Measurements from ENCODE around the gene TMEM156. TPM values are rescaled to one million over a fixed set of nuclear protein-coding genes. Genes with fewer than 3 reads are reported as not detected.

Gene TMEM156
- polyA plus RNA-seq, 1 donor (not counting 4 experiments of a cell fraction or from before 2014, with no cell fraction given) = 0.68 TPM

DNA sequence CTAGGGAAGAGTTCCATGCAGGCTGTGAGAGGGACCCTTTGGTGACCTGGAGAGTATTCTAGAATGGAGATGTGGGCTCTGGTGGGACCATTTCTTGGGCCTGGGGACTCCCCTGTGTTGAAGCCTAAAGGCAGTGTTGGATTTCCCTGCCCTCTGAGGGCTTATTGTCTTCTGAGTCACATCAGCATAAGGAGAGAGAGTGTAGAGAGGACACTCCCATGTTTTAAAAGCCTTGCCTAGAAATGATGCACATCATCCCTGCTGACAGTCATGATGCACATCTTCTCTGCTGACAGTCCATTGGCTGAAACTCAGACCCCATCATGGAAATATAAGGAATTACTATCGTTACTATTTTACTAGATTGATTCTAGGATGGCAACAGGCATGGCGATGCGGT is 112.7 kb downstream of the TMEM156 start:
- Histone ChIP-seq H4K20me1 (ENCODE audit: control insufficient read depth, extremely low read depth, insufficient read depth, low read length) (no peaks in the 10 kb centered on the region), H3K9me3 (ENCODE audit: control insufficient read depth, low read depth, low read length) (no peaks in the 10 kb centered on the region), H3K4me3 (ENCODE audit: control insufficient read depth in 2 of 3, extremely low read depth in 1 of 3, insufficient read depth in 2 of 3, low read depth in 1 of 3, low read length in 3 of 3) (no peak overlapping the region), H3K27me3 (ENCODE audit: control insufficient read depth, extremely low read depth, insufficient read depth, low read length) (no peaks in the 10 kb centered on the region), H3K36me3 (ENCODE audit: control insufficient read depth in 2 of 2, extremely low read depth in 1 of 2, insufficient read depth in 2 of 2, low read length in 2 of 2) (peaks cover 0 to 19% of the 10 kb centered on the region in 2 experiments), H3K9ac (ENCODE audit: control insufficient read depth, extremely low read depth, insufficient read depth, low read length) (no peak overlapping the region), H3K9me1 (ENCODE audit: control insufficient read depth, extremely low read depth, insufficient read depth, low read length) (no peaks in the 10 kb centered on the region), H3K4me2 (ENCODE audit: control insufficient read depth, extremely low read depth, insufficient read depth, low read depth, low read length) (no peak overlapping the region), H2AFZ (ENCODE audit: control insufficient read depth, low read length) (no peak overlapping the region), H3K27ac (ENCODE audit: control insufficient read depth, insufficient read depth, low read length) (no peak overlapping the region), H3K79me2 (ENCODE audit: control insufficient read depth, insufficient read depth, low read length) (no peaks in the 10 kb centered on the region), H3K4me1 (ENCODE audit: control insufficient read depth, extremely low read depth, insufficient read depth, low read length) (no peaks in the 10 kb centered on the region)
- TF ChIP-seq EZH2 (IDR thresholded peaks at IDR 0.05; ENCODE audit: low read length) = no peak
- TF ChIP-seq, protein P1, sequence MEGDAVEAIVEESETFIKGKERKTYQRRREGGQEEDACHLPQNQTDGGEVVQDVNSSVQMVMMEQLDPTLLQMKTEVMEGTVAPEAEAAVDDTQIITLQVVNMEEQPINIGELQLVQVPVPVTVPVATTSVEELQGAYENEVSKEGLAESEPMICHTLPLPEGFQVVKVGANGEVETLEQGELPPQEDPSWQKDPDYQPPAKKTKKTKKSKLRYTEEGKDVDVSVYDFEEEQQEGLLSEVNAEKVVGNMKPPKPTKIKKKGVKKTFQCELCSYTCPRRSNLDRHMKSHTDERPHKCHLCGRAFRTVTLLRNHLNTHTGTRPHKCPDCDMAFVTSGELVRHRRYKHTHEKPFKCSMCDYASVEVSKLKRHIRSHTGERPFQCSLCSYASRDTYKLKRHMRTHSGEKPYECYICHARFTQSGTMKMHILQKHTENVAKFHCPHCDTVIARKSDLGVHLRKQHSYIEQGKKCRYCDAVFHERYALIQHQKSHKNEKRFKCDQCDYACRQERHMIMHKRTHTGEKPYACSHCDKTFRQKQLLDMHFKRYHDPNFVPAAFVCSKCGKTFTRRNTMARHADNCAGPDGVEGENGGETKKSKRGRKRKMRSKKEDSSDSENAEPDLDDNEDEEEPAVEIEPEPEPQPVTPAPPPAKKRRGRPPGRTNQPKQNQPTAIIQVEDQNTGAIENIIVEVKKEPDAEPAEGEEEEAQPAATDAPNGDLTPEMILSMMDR (optimal IDR thresholded peaks at IDR 0.05 in 1 of 3, IDR thresholded peaks at IDR 0.05 in 1 of 3, conservative IDR thresholded peaks at IDR 0.05 in 1 of 3; ENCODE audit: extremely low read depth in 1 of 3, insufficient read depth in 2 of 3, low read length in 3 of 3) = no peak
- DNase-seq (ENCODE audit: low read depth, low spot score) (no peak), FAIRE-seq (no peak)
- dilution Hi-C loops (cut with MboI; ENCODE audit: extremely low pct_ligation_motif_present, low sequenced_read_pairs) = no loop called here

DNA sequence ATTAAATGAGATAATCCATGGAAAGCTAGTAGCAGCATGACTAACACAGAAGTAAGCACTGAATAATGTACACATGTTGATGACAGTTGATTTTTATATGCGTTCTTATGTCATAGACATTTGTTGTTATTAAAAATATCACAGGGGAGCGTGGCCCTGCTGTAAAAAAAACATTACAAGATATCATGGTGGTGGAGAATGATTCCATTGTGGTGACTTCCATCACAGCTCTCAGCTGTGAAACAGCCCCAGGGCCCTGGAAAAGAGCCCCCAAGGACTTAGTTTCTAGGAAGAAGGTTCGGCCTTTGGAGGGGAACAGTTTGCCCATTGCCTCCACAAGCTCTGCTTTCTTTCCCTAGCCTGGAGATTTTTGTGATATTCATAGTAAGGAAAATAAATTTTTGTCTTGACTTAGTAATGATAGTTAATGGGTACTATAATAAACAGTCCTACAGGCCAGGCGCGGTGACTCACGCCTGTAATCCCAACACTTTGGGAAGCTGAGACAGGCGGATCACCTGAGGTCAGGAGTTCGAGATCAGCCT is 114.7 kb downstream of the TMEM156 start:
- Histone ChIP-seq H3K9ac (ENCODE audit: control insufficient read depth, extremely low read depth, insufficient read depth, low read length) (no peak overlapping the region), H3K9me3 (ENCODE audit: control insufficient read depth, low read depth, low read length) (no peaks in the 10 kb centered on the region), H3K9me1 (ENCODE audit: control insufficient read depth, extremely low read depth, insufficient read depth, low read length) (no peaks in the 10 kb centered on the region), H3K79me2 (ENCODE audit: control insufficient read depth, insufficient read depth, low read length) (no peaks in the 10 kb centered on the region), H2AFZ (ENCODE audit: control insufficient read depth, low read length) (no peak overlapping the region), H3K27me3 (ENCODE audit: control insufficient read depth, extremely low read depth, insufficient read depth, low read length) (no peaks in the 10 kb centered on the region), H3K4me1 (ENCODE audit: control insufficient read depth, extremely low read depth, insufficient read depth, low read length) (no peaks in the 10 kb centered on the region), H4K20me1 (ENCODE audit: control insufficient read depth, extremely low read depth, insufficient read depth, low read length) (no peaks in the 10 kb centered on the region), H3K27ac (ENCODE audit: control insufficient read depth, insufficient read depth, low read length) (no peak overlapping the region), H3K4me2 (ENCODE audit: control insufficient read depth, extremely low read depth, insufficient read depth, low read depth, low read length) (no peak overlapping the region), H3K36me3 (ENCODE audit: control insufficient read depth in 2 of 2, extremely low read depth in 1 of 2, insufficient read depth in 2 of 2, low read length in 2 of 2) (peaks cover 0 to 17% of the 10 kb centered on the region in 2 experiments), H3K4me3 (ENCODE audit: control insufficient read depth in 2 of 3, extremely low read depth in 1 of 3, insufficient read depth in 2 of 3, low read depth in 1 of 3, low read length in 3 of 3) (no peak overlapping the region)
- TF ChIP-seq, protein P1 (optimal IDR thresholded peaks at IDR 0.05 in 1 of 3, IDR thresholded peaks at IDR 0.05 in 1 of 3, conservative IDR thresholded peaks at IDR 0.05 in 1 of 3; ENCODE audit: extremely low read depth in 1 of 3, insufficient read depth in 2 of 3, low read length in 3 of 3) = no peak
- no peak for TF ChIP-seq EZH2 (IDR thresholded peaks at IDR 0.05; ENCODE audit: low read length)
- dilution Hi-C loops (cut with MboI; ENCODE audit: extremely low pct_ligation_motif_present, low sequenced_read_pairs) = no loop called here
- FAIRE-seq = no peak
- no peak for DNase-seq (ENCODE audit: low read depth, low spot score)

Other genes starting within 250 kb of the TMEM156 start
- gene TLR10, start 249.4 kb downstream of the TMEM156 start, polyA plus RNA-seq = 0.01 to 0.23 TPM (median 0.05 TPM) in 3 replicates
- 0.42 to 1.6 TPM (median 0.73 TPM) in 3 replicates for gene TLR1, start 227.6 kb downstream of the TMEM156 start, polyA plus RNA-seq
- gene TLR6, start 175.6 kb downstream of the TMEM156 start, polyA plus RNA-seq = 0.88 to 1.4 TPM (median 1.3 TPM) in 3 replicates
- gene FAM114A1, start 164.6 kb downstream of the TMEM156 start, polyA plus RNA-seq = 39.8 to 79.4 TPM (median 47.2 TPM) in 3 replicates
- gene KLHL5, start 29.8 kb upstream of the TMEM156 start, polyA plus RNA-seq = 17.9 to 32.1 TPM (median 25.4 TPM) in 3 replicates
- gene WDR19, start 150.1 kb upstream of the TMEM156 start, polyA plus RNA-seq = 10.2 to 25.3 TPM (median 19.4 TPM) in 3 replicates

Measured in keratinocyte (primary cell).